ENCODE measurements around the gene SRRM3. TPM values are rescaled to one million over a fixed set of nuclear protein-coding genes. Genes with fewer than 3 reads are reported as not detected.
"Not testable (repeated sequence)": the region's sequence is repeated elsewhere in the genome, so short reads cannot be mapped to it uniquely, and the experiment has no call there.

SRRM3 gene
- total and polyA plus RNA-seq, 2 experiments from 2014 or later = 8.6 to 13.8 TPM

- not testable (repeated sequence) for H3K27ac Mint-ChIP-seq; H4K20me1 ChIP-seq (replicated peaks; ENCODE audit: insufficient read depth); H3K4me2 ChIP-seq; H2AFZ ChIP-seq; ATAC-seq; H3K27me3 ChIP-seq (ENCODE audit: insufficient read depth); H3K36me3 ChIP-seq (ENCODE audit: insufficient read depth); H3K4me3 ChIP-seq; H3F3A ChIP-seq (replicated peaks; ENCODE audit: low read depth); H3K4me1 Mint-ChIP-seq; H3K36me3 Mint-ChIP-seq (ENCODE audit: low read depth); H3K4me3 Mint-ChIP-seq; H3K79me2 ChIP-seq (replicated peaks; ENCODE audit: insufficient read depth); H3K27me3 Mint-ChIP-seq (ENCODE audit: insufficient read depth, low read depth, poor library complexity); H3K4me1 ChIP-seq (ENCODE audit: insufficient read depth); H3K9me3 Mint-ChIP-seq; DNase-seq (ENCODE audit: low spot score); H3K9me2 ChIP-seq (ENCODE audit: insufficient read depth)
- H3K27ac ChIP-seq (ENCODE audit: low read depth) = 0 out of 2 replicates have a peak overlapping the region, but pooled peaks have one; percentile 12
Measured at GRCh38 chr7:76153571-76154230, 48.0 kb upstream of the SRRM3 start.

- H3F3A ChIP-seq (replicated peaks; ENCODE audit: low read depth) = no peaks in the 10 kb centered on the region
- H4K20me1 ChIP-seq (replicated peaks; ENCODE audit: insufficient read depth) = no peaks in the 10 kb centered on the region
- no peak overlapping the region for H3K27ac ChIP-seq (ENCODE audit: low read depth)
- H3K4me1 ChIP-seq (ENCODE audit: insufficient read depth) = no peaks in the 10 kb centered on the region
- Mint-ChIP-seq H3K4me1 (peaks cover 6% of the 10 kb centered on the region; the same call in 2 of the 3 replicates), H3K9me3 (no peaks in the 10 kb centered on the region), H3K4me3 (no peak overlapping the region), H3K27me3 (ENCODE audit: insufficient read depth, low read depth, poor library complexity) (peaks cover 6% of the 10 kb centered on the region), H3K36me3 (ENCODE audit: low read depth) (peaks cover 4% of the 10 kb centered on the region; the same call in 2 of the 3 replicates), H3K27ac (no peak overlapping the region)
- H3K4me2 ChIP-seq = no peak overlapping the region
- DNase-seq (ENCODE audit: low spot score) (no peak), ATAC-seq (no peak)
- no peaks in the 10 kb centered on the region for H3K9me2 ChIP-seq (ENCODE audit: insufficient read depth)
- no peak overlapping the region for H2AFZ ChIP-seq
- H3K27me3 ChIP-seq (ENCODE audit: insufficient read depth) = no peaks in the 10 kb centered on the region
- no peaks in the 10 kb centered on the region for H3K36me3 ChIP-seq (ENCODE audit: insufficient read depth)
- no peaks in the 10 kb centered on the region for H3K79me2 ChIP-seq (replicated peaks; ENCODE audit: insufficient read depth)
- H3K4me3 ChIP-seq = no peak overlapping the region
- TF ChIP-seq STAT1 (IDR thresholded peaks at IDR 0.05; ENCODE audit: unreplicated experiment) (no peak), CREB1 (CRISPR knock-in tag; IDR thresholded peaks at IDR 0.05; ENCODE audit: low read depth) (no peak), CTCF (conservative IDR thresholded peaks at IDR 0.05; ENCODE audit: low read depth in 2 of 2) (no peak), POLR2AphosphoS5 (IDR thresholded peaks at IDR 0.05; ENCODE audit: low read depth) (no peak), EZH2 (IDR thresholded peaks at IDR 0.05; ENCODE audit: low read depth, unreplicated experiment) (no peak), NANOG (IDR thresholded peaks at IDR 0.05; ENCODE audit: borderline replicate concordance) (no peak), ETS1 (IDR thresholded peaks at IDR 0.05) (no peak), ZNF331 (CRISPR knock-in tag; IDR thresholded peaks at IDR 0.05; ENCODE audit: low read depth) (no peak), JUNB (IDR thresholded peaks at IDR 0.05; ENCODE audit: unreplicated experiment) (no peak), EZH2phosphoT487 (IDR thresholded peaks at IDR 0.05; ENCODE audit: unreplicated experiment) (no peak), ZNF114 (CRISPR knock-in tag; IDR thresholded peaks at IDR 0.05) (no peak)
- TF ChIP-seq, protein P1, sequence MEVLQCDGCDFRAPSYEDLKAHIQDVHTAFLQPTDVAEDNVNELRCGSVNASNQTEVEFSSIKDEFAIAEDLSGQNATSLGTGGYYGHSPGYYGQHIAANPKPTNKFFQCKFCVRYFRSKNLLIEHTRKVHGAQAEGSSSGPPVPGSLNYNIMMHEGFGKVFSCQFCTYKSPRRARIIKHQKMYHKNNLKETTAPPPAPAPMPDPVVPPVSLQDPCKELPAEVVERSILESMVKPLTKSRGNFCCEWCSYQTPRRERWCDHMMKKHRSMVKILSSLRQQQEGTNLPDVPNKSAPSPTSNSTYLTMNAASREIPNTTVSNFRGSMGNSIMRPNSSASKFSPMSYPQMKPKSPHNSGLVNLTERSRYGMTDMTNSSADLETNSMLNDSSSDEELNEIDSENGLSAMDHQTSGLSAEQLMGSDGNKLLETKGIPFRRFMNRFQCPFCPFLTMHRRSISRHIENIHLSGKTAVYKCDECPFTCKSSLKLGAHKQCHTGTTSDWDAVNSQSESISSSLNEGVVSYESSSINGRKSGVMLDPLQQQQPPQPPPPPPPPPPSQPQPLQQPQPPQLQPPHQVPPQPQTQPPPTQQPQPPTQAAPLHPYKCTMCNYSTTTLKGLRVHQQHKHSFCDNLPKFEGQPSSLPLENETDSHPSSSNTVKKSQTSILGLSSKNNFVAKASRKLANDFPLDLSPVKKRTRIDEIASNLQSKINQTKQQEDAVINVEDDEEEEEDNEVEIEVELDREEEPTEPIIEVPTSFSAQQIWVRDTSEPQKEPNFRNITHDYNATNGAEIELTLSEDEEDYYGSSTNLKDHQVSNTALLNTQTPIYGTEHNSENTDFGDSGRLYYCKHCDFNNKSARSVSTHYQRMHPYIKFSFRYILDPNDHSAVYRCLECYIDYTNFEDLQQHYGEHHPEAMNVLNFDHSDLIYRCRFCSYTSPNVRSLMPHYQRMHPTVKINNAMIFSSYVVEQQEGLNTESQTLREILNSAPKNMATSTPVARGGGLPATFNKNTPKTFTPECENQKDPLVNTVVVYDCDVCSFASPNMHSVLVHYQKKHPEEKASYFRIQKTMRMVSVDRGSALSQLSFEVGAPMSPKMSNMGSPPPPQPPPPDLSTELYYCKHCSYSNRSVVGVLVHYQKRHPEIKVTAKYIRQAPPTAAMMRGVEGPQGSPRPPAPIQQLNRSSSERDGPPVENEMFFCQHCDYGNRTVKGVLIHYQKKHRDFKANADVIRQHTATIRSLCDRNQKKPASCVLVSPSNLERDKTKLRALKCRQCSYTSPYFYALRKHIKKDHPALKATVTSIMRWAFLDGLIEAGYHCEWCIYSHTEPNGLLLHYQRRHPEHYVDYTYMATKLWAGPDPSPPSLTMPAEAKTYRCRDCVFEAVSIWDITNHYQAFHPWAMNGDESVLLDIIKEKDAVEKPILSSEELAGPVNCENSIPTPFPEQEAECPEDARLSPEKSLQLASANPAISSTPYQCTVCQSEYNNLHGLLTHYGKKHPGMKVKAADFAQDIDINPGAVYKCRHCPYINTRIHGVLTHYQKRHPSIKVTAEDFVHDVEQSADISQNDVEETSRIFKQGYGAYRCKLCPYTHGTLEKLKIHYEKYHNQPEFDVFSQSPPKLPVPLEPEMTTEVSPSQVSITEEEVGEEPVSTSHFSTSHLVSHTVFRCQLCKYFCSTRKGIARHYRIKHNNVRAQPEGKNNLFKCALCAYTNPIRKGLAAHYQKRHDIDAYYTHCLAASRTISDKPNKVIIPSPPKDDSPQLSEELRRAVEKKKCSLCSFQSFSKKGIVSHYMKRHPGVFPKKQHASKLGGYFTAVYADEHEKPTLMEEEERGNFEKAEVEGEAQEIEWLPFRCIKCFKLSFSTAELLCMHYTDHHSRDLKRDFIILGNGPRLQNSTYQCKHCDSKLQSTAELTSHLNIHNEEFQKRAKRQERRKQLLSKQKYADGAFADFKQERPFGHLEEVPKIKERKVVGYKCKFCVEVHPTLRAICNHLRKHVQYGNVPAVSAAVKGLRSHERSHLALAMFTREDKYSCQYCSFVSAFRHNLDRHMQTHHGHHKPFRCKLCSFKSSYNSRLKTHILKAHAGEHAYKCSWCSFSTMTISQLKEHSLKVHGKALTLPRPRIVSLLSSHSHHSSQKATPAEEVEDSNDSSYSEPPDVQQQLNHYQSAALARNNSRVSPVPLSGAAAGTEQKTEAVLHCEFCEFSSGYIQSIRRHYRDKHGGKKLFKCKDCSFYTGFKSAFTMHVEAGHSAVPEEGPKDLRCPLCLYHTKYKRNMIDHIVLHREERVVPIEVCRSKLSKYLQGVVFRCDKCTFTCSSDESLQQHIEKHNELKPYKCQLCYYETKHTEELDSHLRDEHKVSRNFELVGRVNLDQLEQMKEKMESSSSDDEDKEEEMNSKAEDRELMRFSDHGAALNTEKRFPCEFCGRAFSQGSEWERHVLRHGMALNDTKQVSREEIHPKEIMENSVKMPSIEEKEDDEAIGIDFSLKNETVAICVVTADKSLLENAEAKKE (CRISPR knock-in tag; IDR thresholded peaks at IDR 0.05) = no peak
Measured at GRCh38 chr7:76155938-76156337, 45.8 kb upstream of the SRRM3 start.

Measured in GM23338 (cell line).